H9 (cell line): ENCODE data around the gene DUS4L. TPM values are rescaled to one million over a fixed set of nuclear protein-coding genes. Genes with fewer than 3 reads are reported as not detected.

Experiments
- DNase-seq: peaks from one replicate; pipeline ENCODE4 v3.0.0-alpha.2; 2017
- H2AFZ ChIP-seq: one replicate; pipeline ENCODE4 v1.6.1; 2013; ENCODE audit warnings: mild to moderate bottlenecking, low read length, control low read depth, moderate library complexity
- H2AK5ac ChIP-seq: 2 replicates; pipeline ENCODE4 v1.6.1; 2013; ENCODE audit warnings: low read length, control low read depth, mixed read lengths; ENCODE audit not compliant: insufficient read length
- H2BK120ac ChIP-seq: one replicate; pipeline ENCODE4 v1.6.1; 2013; ENCODE audit warnings: low read depth, mild to moderate bottlenecking, low read length, control low read depth, inconsistent platforms; ENCODE audit not compliant: poor library complexity, severe bottlenecking
- H2BK12ac ChIP-seq: 2 replicates; pipeline ENCODE4 v1.6.1; 2013; ENCODE audit warnings: low read length, control low read depth, mixed read lengths, low read depth; ENCODE audit not compliant: insufficient read length
- H2BK15ac ChIP-seq: 2 replicates; pipeline ENCODE4 v1.6.1; 2013; ENCODE audit warnings: low read depth, low read length, control low read depth
- H2BK20ac ChIP-seq: one replicate; pipeline ENCODE4 v1.6.1; 2013; ENCODE audit warnings: low read depth, mild to moderate bottlenecking, low read length, control low read depth, inconsistent platforms; ENCODE audit not compliant: poor library complexity, severe bottlenecking
- H2BK5ac ChIP-seq: 2 replicates; pipeline ENCODE4 v1.6.1; 2013; ENCODE audit warnings: low read length, control low read depth, mixed read lengths; ENCODE audit not compliant: insufficient read length
- H3K14ac ChIP-seq: 2 replicates; pipeline ENCODE4 v1.6.1; 2013; ENCODE audit warnings: low read length, control low read depth; ENCODE audit not compliant: insufficient read depth
- H3K18ac ChIP-seq: 2 replicates; pipeline ENCODE4 v1.6.1; 2013; ENCODE audit warnings: low read depth, mild to moderate bottlenecking, mixed read lengths, low read length, control low read depth; ENCODE audit not compliant: insufficient read length
- H3K23ac ChIP-seq: 2 replicates; pipeline ENCODE4 v1.6.1; 2013; ENCODE audit warnings: low read length, control low read depth, mixed read lengths, low read depth; ENCODE audit not compliant: insufficient read length
- H3K23me2 ChIP-seq: 2 replicates; pipeline ENCODE4 v1.6.1; 2013; ENCODE audit warnings: low read depth, mild to moderate bottlenecking, mixed read lengths, low read length, control low read depth; ENCODE audit not compliant: insufficient read length, poor library complexity, severe bottlenecking
- H3K27ac ChIP-seq: 2 replicates; pipeline ENCODE4 v1.5.1; 2013; ENCODE audit warnings: low read length, control low read depth, mixed read lengths, low read depth; ENCODE audit not compliant: insufficient read length
- H3K27me3 ChIP-seq: 2 replicates; pipeline ENCODE4 v1.6.1; 2013; ENCODE audit warnings: low read length, control low read depth, inconsistent platforms; ENCODE audit not compliant: insufficient read depth
- H3K4ac ChIP-seq: 2 replicates; pipeline ENCODE4 v1.6.1; 2013; ENCODE audit warnings: low read depth, mild to moderate bottlenecking, control low read depth, inconsistent platforms, low read length, moderate library complexity
- H3K4me1 ChIP-seq: 2 replicates; pipeline ENCODE4 v1.6.1; 2013; ENCODE audit warnings: low read length, control low read depth, inconsistent platforms; ENCODE audit not compliant: insufficient read depth
- H3K4me2 ChIP-seq: 2 replicates; pipeline ENCODE4 v1.6.1; 2013; ENCODE audit warnings: low read length, control low read depth, mixed read lengths; ENCODE audit not compliant: insufficient read length, insufficient read depth
- H3K56ac ChIP-seq: 2 replicates; pipeline ENCODE4 v1.6.1; 2013; ENCODE audit warnings: low read depth, mild to moderate bottlenecking, mixed read lengths, low read length, control low read depth; ENCODE audit not compliant: insufficient read length
- H3K79me1 ChIP-seq: 2 replicates; pipeline ENCODE4 v1.6.1; 2013; ENCODE audit warnings: low read depth, mild to moderate bottlenecking, moderate library complexity, low read length, control low read depth, inconsistent platforms; ENCODE audit not compliant: insufficient read depth, poor library complexity, severe bottlenecking
- H3K79me2 ChIP-seq: 2 replicates; pipeline ENCODE4 v1.6.1; 2013; ENCODE audit warnings: low read length, control low read depth, inconsistent platforms; ENCODE audit not compliant: insufficient read depth
- H3K9ac ChIP-seq: 2 replicates; pipeline ENCODE4 v1.6.1; 2013; ENCODE audit warnings: low read length, control low read depth, mixed read lengths; ENCODE audit not compliant: insufficient read length; ENCODE audit errors: extremely low read depth
- H3K9me3 ChIP-seq: one replicate; pipeline ENCODE4 v1.6.1; 2013; ENCODE audit warnings: low read depth, low read length, inconsistent platforms; ENCODE audit not compliant: control insufficient read depth
- H3T11ph ChIP-seq: one replicate; pipeline ENCODE4 v1.6.1; 2013; ENCODE audit warnings: mild to moderate bottlenecking, low read length, control low read depth, inconsistent platforms
- H4K20me1 ChIP-seq: one replicate; pipeline ENCODE4 v1.6.1; 2013; ENCODE audit not compliant: control insufficient read depth, insufficient read length, insufficient read depth
- H4K5ac ChIP-seq: 2 replicates; pipeline ENCODE4 v1.6.1; 2013; ENCODE audit warnings: low read depth, mild to moderate bottlenecking, mixed read lengths, low read length, control low read depth; ENCODE audit not compliant: insufficient read length
- H4K8ac ChIP-seq: replicated peaks from 2 replicates; pipeline ENCODE4 v1.6.1; 2013; ENCODE audit warnings: low read length, control low read depth, mixed read lengths, low read depth; ENCODE audit not compliant: insufficient read length
- H4K91ac ChIP-seq: 2 replicates; pipeline ENCODE4 v1.6.1; 2013; ENCODE audit warnings: low read depth, mild to moderate bottlenecking, moderate library complexity, mixed read lengths, low read length, control low read depth; ENCODE audit not compliant: insufficient read length
- H3K27ac Mint-ChIP-seq, 3 experiments: 2 replicates in 2 of 3; 3 replicates in 1 of 3; pipeline ENCODE4 v1.8.0; 2020 to 2021; ENCODE audit warnings: mixed read lengths in 3 of 3, mild to moderate bottlenecking in 1 of 3, moderate library complexity in 1 of 3
- H3K27me3 Mint-ChIP-seq: 2 replicates; pipeline ENCODE4 v1.8.0; 2021; ENCODE audit warnings: low read depth, mild to moderate bottlenecking, moderate library complexity, mixed read lengths
- H3K36me3 Mint-ChIP-seq, 3 experiments: 2 replicates in 2 of 3; 3 replicates in 1 of 3; pipeline ENCODE4 v1.8.0; 2020 to 2021; ENCODE audit warnings: low read depth in 3 of 3, mixed read lengths in 3 of 3; ENCODE audit not compliant: insufficient read depth in 1 of 3
- H3K4me1 Mint-ChIP-seq, 2 experiments: 2 replicates each; pipeline ENCODE4 v1.8.0; 2020; ENCODE audit warnings: mixed read lengths in 2 of 2
- H3K4me3 Mint-ChIP-seq, 2 experiments: 2 replicates in 1 of 2; 3 replicates in 1 of 2; pipeline ENCODE4 v1.8.0; 2020 to 2021; ENCODE audit warnings: mild to moderate bottlenecking in 2 of 2, mixed read lengths in 2 of 2, moderate library complexity in 1 of 2
- H3K9me3 Mint-ChIP-seq, 2 experiments: 2 replicates in 1 of 2; 3 replicates in 1 of 2; pipeline ENCODE4 v1.8.0; 2020; ENCODE audit warnings: mild to moderate bottlenecking in 2 of 2, mixed read lengths in 2 of 2, moderate library complexity in 1 of 2
- WGBS: extraction: QIAGEN DNeasy Blood & Tissue Kit; methylation state at CpG from one replicate; pipeline ENCODE4 v1.1.7; 2013; ENCODE audit warnings: missing lambda C conversion rate, low lambda C conversion rate, mixed read lengths; ENCODE audit not compliant: insufficient read length; ENCODE audit errors: extremely low coverage; 5-methylcytosine and 5-hydroxymethylcytosine counted together
- total RNA-seq: library from RNA; stranded (reverse); gene quantifications from 2 replicates; pipeline ENCODE4 v1.2.1, GENCODE V29; 2021
- TF ChIP-seq, protein P1 (sequence below): fragments of 200-600 bp; sonication (generic); conservative IDR thresholded peaks from 3 replicates; pipeline ENCODE4 v1.8.0; 2021; ENCODE audit warnings: antibody characterized with exemption, mild to moderate bottlenecking

Gene DUS4L
- total RNA-seq, 1 experiment from 2014 or later: 10.8 TPM

DNA sequence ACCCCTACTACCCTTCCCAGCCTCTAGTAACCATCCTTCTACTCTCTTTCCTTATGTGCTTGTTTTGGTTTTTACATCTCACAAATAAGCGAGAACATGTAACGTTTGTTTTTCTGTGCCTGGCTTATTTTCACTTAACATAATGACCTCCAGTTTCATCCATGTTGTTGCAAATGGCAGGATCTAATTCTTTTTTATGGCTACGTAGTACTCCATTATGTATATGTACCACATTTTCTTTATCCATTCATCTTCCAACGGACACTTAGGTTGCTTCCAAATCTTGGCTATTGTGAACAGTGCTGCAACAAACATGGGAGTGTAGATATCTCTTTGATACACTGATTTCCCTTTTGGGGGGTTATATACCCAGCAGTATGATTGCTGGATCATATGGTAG, 63.2 kb downstream of the DUS4L start:
- Histone ChIP-seq H4K20me1 (no peaks in the 10 kb centered on the region), H4K91ac (no peak overlapping the region), H3K14ac (no peak overlapping the region), H3K79me1 (no peaks in the 10 kb centered on the region), H2BK15ac (no peak overlapping the region), H3K23me2 (no peaks in the 10 kb centered on the region), H4K8ac (no peak overlapping the region), H4K5ac (no peak overlapping the region), H3K56ac (no peak overlapping the region), H3K9ac (no peak overlapping the region), H2BK120ac (no peak overlapping the region), H3K23ac (no peak overlapping the region), H3K27ac (no peak overlapping the region), H3K4me2 (no peak overlapping the region), H2AK5ac (no peak overlapping the region), H3T11ph (no peak overlapping the region), H3K9me3 (no peaks in the 10 kb centered on the region), H2BK5ac (no peak overlapping the region), H3K4me1 (no peaks in the 10 kb centered on the region), H2BK12ac (no peak overlapping the region), H3K18ac (no peak overlapping the region), H3K27me3 (no peaks in the 10 kb centered on the region), H3K79me2 (no peaks in the 10 kb centered on the region), H2AFZ (no peak overlapping the region), H2BK20ac (no peak overlapping the region), H3K4ac (no peak overlapping the region)
- TF ChIP-seq, protein P1, sequence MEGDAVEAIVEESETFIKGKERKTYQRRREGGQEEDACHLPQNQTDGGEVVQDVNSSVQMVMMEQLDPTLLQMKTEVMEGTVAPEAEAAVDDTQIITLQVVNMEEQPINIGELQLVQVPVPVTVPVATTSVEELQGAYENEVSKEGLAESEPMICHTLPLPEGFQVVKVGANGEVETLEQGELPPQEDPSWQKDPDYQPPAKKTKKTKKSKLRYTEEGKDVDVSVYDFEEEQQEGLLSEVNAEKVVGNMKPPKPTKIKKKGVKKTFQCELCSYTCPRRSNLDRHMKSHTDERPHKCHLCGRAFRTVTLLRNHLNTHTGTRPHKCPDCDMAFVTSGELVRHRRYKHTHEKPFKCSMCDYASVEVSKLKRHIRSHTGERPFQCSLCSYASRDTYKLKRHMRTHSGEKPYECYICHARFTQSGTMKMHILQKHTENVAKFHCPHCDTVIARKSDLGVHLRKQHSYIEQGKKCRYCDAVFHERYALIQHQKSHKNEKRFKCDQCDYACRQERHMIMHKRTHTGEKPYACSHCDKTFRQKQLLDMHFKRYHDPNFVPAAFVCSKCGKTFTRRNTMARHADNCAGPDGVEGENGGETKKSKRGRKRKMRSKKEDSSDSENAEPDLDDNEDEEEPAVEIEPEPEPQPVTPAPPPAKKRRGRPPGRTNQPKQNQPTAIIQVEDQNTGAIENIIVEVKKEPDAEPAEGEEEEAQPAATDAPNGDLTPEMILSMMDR: no peak
- Mint-ChIP-seq H3K4me3 (no peak overlapping the region), H3K27me3 (no peaks in the 10 kb centered on the region; the same call in none of the 2 replicates), H3K9me3 (peaks cover 0 to 4% of the 10 kb centered on the region in 2 experiments; a peak in 1 of 5 replicates), H3K36me3 (no peaks in the 10 kb centered on the region; a peak in 1 of 7 replicates), H3K27ac (no peak overlapping the region), H3K4me1 (peaks cover 3% of the 10 kb centered on the region in 2 experiments)
- no CpG with 5 or more reads among the region's 4 CpGs for WGBS
- DNase-seq: no peak

Other genes starting within 250 kb of the DUS4L start
- not detected in 2 replicates for gene GPR22, start 93.9 kb upstream of the DUS4L start, total RNA-seq
- gene COG5, start 51 bp upstream of the DUS4L start, total RNA-seq: 20.2 and 21.8 TPM in 2 replicates
- 30.6 and 31.3 TPM in 2 replicates for gene BCAP29, start 16.3 kb downstream of the DUS4L start, total RNA-seq
- 0.33 TPM in 1 of 2 replicates, not detected in the other for gene SLC26A4, start 96.9 kb downstream of the DUS4L start, total RNA-seq
- 32.2 and 33.7 TPM in 2 replicates for gene CBLL1, start 180.2 kb downstream of the DUS4L start, total RNA-seq
- gene SLC26A3, start 239.3 kb downstream of the DUS4L start, total RNA-seq: not detected in 2 replicates